Mucosa of stomach (tissue), 1 donor: ENCODE results near the gene UCHL5.

Source experiments
- H3K27me3 ChIP-seq: one replicate; pipeline ENCODE4 v1.7.0; 2013; ENCODE audit warnings: mild to moderate bottlenecking, low read length; ENCODE audit not compliant: control insufficient read depth, insufficient read depth
- H3K36me3 ChIP-seq: one replicate; pipeline ENCODE4 v1.7.0; 2013; ENCODE audit warnings: low read length; ENCODE audit not compliant: control insufficient read depth, insufficient read depth
- H3K4me1 ChIP-seq: one replicate; pipeline ENCODE4 v1.7.0; 2013; ENCODE audit warnings: mild to moderate bottlenecking, low read length; ENCODE audit not compliant: control insufficient read depth, insufficient read depth
- H3K4me3 ChIP-seq: one replicate; pipeline ENCODE4 v1.7.0; 2013; ENCODE audit warnings: low read length
- H3K9ac ChIP-seq: one replicate; pipeline ENCODE4 v1.7.0; 2013; ENCODE audit warnings: mild to moderate bottlenecking, low read length, moderate library complexity
- H3K9me3 ChIP-seq: one replicate; pipeline ENCODE4 v1.7.0; 2013; ENCODE audit warnings: mild to moderate bottlenecking, low read length, moderate library complexity; ENCODE audit not compliant: control insufficient read depth
- donor health status: Pancreatic carcinoma.

The UCHL5 gene

DNA sequence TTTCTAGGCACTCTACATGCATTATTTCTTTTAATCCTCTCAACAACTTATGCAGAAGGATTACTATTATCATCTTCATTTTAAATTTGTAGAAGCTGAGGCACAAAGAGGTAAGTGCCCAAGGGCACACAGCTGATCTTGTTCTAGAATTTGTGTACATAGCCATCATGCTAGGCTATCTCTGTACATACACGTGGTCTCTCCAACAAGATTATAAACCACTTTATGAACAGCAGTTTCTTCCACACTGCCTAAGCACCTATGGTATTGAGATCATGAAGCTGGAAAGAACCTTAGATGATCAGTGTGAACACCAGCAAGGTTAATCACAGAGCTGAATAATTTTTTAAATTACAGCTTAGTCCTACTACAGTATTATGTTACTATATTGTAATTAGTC is 28.9 kb downstream of the UCHL5 start:
- no peaks in the 10 kb centered on the region for H3K9me3 ChIP-seq
- H3K4me1 ChIP-seq: no peaks in the 10 kb centered on the region
- no peaks in the 10 kb centered on the region for H3K27me3 ChIP-seq
- H3K36me3 ChIP-seq: no peaks in the 10 kb centered on the region
- no peak overlapping the region for H3K4me3 ChIP-seq
- no peak overlapping the region for H3K9ac ChIP-seq

DNA sequence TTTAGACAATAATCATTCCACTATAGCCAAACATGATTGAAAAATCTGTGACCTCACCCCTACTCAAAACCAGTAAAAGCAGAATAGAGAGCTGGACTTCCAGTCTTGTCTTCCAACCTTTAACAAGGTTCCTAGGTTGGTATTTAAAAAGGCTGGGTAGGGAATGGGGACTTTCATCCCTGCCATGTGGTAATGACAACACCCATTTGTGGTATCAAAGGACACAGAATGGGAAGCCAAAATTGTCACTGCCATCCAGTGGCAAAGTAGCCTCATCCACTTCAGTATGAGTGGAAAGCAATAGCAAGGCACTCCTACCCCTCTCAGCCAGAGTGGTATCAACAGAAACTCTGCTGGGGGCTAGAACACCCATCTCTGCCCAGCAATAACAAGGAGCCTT is 33.9 kb downstream of the UCHL5 start:
- no peak overlapping the region for H3K4me3 ChIP-seq
- no peaks in the 10 kb centered on the region for H3K4me1 ChIP-seq
- H3K9ac ChIP-seq: no peak overlapping the region
- H3K9me3 ChIP-seq: no peaks in the 10 kb centered on the region
- H3K36me3 ChIP-seq: no peaks in the 10 kb centered on the region
- H3K27me3 ChIP-seq: no peaks in the 10 kb centered on the region

DNA sequence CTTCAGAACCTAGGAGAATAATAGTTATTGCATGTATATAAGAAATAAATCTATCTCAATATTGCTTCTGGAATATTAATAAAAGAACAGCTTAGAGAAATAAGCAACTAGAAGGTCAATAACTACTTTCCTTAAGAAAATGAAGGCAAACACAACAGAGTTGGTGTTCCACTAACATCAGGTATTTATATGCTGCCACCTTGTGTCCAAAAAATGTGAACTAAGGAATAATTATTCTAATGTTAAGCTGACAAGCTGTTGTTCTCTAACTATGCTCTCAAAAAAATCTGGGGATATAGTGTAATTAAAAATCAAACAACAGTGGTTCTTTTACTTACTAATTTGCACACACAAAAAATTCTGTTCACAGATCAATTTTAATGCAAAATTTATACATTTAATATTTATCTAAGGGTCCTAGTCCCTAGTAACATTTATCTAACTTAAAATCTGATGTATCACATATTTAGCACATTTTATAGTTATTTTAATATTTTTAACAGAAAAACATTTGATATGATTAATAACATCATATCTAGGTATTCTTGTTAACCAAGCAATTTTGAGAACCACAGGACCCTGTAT is 39.6 kb downstream of the UCHL5 start:
- Histone ChIP-seq H3K9ac (no peak overlapping the region), H3K4me3 (no peak overlapping the region), H3K36me3 (no peaks in the 10 kb centered on the region), H3K9me3 (no peaks in the 10 kb centered on the region), H3K4me1 (no peaks in the 10 kb centered on the region), H3K27me3 (no peaks in the 10 kb centered on the region)

DNA sequence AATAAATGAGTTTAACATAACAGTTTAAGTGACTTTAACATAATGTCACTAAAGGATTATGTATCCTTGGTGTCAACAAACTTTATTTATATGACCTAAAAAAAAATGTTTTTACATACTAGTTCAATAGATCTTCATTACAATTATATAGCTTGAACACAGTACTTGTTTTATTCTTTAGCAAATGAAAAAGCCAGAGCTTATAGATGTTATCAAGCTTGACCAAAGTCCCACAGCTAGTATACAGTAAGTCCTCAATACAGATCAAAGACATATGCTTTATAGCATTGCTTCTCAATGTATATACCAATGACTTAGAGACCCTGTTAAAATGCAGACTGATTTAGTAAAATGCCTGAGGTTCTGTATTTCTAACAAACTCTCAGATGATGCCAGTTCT is 42.4 kb downstream of the UCHL5 start:
- Histone ChIP-seq H3K9me3 (no peaks in the 10 kb centered on the region), H3K4me1 (no peaks in the 10 kb centered on the region), H3K27me3 (no peaks in the 10 kb centered on the region), H3K9ac (no peak overlapping the region), H3K36me3 (no peaks in the 10 kb centered on the region), H3K4me3 (no peak overlapping the region)

DNA sequence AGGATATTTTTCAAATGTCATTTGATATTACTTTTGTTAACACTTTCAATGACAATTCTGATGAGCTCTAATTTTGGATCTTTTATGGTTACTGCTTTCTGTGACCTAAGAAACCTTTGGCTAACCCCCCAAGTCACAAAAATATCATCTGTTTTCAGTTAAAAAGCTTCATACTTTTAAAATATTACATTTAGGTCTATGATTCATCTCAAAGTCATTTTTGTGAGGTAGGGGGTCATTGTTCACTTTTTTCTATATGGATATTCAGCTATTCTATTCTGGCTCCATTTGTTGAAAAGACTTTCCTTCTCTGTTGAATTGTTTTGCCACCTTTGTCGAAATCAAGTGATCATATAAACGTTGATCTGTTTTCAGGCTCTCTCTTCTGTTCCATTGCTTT is 44.8 kb downstream of the UCHL5 start:
- no peaks in the 10 kb centered on the region for H3K9me3 ChIP-seq
- H3K27me3 ChIP-seq: no peaks in the 10 kb centered on the region
- H3K4me1 ChIP-seq: peaks cover 1% of the 10 kb centered on the region
- no peak overlapping the region for H3K4me3 ChIP-seq
- no peaks in the 10 kb centered on the region for H3K36me3 ChIP-seq
- no peak overlapping the region for H3K9ac ChIP-seq

DNA sequence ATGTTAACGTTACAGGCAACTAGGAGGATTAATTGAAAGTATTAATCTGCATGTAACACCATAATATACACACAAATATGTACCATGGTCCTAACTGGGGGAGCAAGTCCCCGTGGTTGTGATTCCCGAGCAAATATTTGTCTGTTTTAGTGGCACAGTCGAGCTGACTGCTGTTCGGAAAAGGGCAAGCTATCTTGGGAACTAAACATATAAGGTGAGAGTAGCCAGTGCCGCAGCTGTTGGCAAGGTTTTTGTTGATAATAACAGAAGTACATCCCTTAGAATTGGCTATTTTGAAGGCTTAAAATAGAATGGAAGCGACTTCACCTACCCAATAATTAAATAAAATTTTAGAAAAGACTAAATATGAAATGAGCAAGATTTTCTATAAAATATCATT is 45.5 kb downstream of the UCHL5 start:
- Histone ChIP-seq H3K4me1 (peaks cover 8% of the 10 kb centered on the region), H3K27me3 (no peaks in the 10 kb centered on the region), H3K4me3 (no peak overlapping the region), H3K9me3 (no peaks in the 10 kb centered on the region), H3K9ac (no peak overlapping the region), H3K36me3 (no peaks in the 10 kb centered on the region)

DNA sequence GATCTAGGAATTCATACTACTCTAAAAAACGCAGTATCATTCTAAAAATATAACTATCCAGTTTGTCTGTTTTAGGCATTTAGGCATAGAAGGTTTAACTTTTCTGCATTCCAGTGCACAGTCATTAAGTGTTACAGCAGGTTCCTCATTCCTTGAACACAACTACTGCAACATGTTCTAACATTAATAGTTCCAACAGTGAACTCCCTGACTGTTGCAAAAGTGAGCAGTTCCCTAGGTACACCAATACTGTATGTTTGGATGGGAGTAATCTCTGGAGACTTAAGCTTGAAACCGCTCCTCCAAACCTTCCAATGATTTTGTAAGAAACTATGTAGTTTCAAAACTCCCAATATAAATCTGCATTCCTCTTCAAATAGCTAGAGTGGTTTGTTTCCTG is 46.2 kb downstream of the UCHL5 start:
- H3K36me3 ChIP-seq: no peaks in the 10 kb centered on the region
- H3K9me3 ChIP-seq: no peaks in the 10 kb centered on the region
- no peak overlapping the region for H3K9ac ChIP-seq
- H3K27me3 ChIP-seq: no peaks in the 10 kb centered on the region
- peaks cover 8% of the 10 kb centered on the region for H3K4me1 ChIP-seq
- no peak overlapping the region for H3K4me3 ChIP-seq

DNA sequence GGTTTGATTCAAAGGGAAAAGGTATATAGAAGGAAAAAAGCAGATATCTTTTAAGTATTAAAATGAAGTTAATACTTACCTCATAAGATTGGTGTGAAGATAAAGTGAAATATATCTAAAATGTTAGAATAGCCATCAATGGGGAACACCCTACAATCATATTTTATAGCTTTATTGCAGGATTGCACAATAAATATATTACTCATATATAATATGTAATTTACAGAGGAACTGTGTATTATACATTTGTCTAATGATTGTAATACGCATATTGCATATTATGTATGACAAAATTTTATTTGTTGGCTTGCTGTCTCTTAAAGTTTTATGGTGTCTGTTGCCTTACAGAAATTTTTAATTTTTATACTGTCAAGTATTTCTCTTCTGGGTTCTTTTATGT is 47.8 kb downstream of the UCHL5 start:
- no peak overlapping the region for H3K9ac ChIP-seq
- no peaks in the 10 kb centered on the region for H3K36me3 ChIP-seq
- H3K4me3 ChIP-seq: no peak overlapping the region
- peaks cover 8% of the 10 kb centered on the region for H3K4me1 ChIP-seq
- no peaks in the 10 kb centered on the region for H3K27me3 ChIP-seq
- no peaks in the 10 kb centered on the region for H3K9me3 ChIP-seq

DNA sequence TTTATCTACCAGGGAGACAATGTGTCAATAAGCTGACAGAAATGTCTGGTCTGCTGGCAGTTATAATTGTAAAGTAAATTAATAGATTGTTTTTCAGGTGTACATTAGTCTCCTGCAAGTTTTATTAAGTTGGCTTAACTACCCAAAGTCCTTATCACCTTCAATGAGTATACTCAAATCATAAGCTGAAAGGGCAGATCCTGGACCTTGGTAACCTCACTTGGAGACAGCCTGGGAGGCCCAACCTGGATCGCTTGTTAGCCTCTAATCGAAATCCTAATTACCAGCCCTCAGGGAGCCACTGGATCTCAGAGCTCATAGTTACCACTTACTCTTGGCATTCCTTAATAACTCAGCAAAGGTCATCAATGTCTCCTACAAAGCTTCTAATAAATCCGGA is 49.7 kb downstream of the UCHL5 start:
- Histone ChIP-seq H3K27me3 (no peaks in the 10 kb centered on the region), H3K4me3 (no peak overlapping the region), H3K9me3 (no peaks in the 10 kb centered on the region), H3K4me1 (peaks cover 8% of the 10 kb centered on the region), H3K36me3 (no peaks in the 10 kb centered on the region), H3K9ac (no peak overlapping the region)

DNA sequence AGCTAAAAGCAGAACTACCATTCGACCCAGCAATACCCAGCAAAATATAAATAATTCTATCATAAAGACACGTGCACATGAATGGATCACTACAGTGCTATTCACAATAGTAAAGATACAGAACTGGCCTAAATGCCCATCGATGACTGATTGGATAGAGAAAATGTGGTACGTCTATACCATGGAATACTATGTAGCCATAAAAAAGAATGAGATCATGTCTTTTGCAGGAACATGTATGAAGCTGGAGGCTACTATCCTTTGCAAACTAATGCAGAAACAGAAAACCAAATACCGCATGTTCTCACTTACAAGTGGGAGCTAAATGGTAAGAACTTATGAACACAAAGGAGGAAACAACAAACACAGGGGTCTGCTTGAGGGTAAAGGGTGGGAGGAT is 53.4 kb downstream of the UCHL5 start:
- no peak overlapping the region for H3K9ac ChIP-seq
- H3K4me3 ChIP-seq: no peak overlapping the region
- H3K4me1 ChIP-seq: peaks cover 8% of the 10 kb centered on the region
- no peaks in the 10 kb centered on the region for H3K9me3 ChIP-seq
- no peaks in the 10 kb centered on the region for H3K36me3 ChIP-seq
- H3K27me3 ChIP-seq: no peaks in the 10 kb centered on the region

DNA sequence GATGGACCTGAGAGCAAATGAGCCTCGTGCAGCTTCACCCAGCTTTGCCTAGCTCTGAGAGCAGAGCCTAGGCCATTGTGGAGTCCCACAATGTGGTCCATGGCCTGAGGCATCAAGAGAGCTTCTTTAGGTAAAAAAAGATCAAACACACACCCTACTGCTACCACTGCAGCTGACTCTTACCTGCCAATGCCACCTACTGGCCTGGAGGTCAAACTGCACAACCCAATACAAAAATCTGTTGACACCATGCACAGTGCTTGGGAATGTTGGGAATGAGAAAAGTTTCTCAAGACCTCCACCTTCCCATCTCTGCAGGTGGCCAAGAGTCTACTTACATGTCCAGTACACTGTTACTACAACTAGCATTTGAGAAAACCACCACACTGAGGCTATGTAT is 60.6 kb downstream of the UCHL5 start:
- H3K27me3 ChIP-seq: no peaks in the 10 kb centered on the region
- no peaks in the 10 kb centered on the region for H3K36me3 ChIP-seq
- H3K4me3 ChIP-seq: no peak overlapping the region
- H3K4me1 ChIP-seq: no peaks in the 10 kb centered on the region
- H3K9me3 ChIP-seq: no peaks in the 10 kb centered on the region
- no peak overlapping the region for H3K9ac ChIP-seq

DNA sequence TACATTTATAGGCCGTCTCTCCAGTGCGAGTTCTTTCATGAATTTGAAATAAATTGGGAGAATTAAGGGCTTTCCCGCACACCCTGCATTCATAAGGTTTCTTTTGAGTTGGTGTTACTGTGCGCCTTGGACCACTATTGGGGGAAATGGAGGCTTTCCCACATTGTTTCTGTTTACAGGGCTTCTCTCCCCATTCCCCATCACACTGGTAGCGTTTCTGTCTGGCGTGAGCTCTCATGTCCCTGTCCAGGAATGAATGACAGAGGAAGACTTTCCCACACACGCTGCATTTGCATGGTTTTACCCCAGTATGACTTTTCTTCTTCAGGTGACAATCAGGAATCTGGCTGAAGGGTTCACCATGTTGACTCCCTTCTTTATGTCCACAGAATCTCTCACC is 65.0 kb downstream of the UCHL5 start:
- H3K36me3 ChIP-seq: no peaks in the 10 kb centered on the region
- no peak overlapping the region for H3K9ac ChIP-seq

DNA sequence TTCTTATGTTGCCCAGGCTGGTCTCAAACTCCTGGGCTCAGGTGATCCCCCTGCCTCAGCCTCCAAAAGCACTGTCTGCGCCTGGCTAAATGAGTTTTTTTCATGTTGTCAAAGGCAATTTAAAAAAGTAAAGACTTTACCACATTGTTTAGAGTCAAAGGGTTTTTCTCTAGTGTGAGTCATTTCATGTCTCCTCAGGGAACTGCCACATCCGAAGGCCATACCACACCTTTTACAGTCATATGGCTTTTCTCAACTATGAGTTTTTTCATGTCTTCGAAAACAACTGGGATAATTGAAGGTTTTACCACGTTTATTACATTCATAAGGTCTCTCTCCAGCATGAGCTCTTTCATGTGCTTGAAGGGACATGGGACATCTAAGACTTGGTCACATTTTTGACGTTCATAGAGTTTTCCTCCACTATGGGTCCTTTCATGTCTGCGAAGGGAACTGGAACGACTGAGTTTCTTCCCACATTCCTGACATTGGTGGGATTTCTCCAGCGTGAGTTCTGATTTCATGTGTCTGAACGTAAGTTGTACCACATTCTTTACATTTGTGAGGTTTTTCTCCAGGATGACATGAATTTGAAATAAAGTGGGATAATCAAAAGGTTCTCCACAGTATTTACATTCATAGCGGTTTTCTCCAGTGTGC is 65.6 kb downstream of the UCHL5 start:
- H3K4me3 ChIP-seq: no peak overlapping the region

More for the DNA sequence above, 65.0 kb downstream of the UCHL5 start:
- Histone ChIP-seq H3K4me3 (no peak overlapping the region), H3K4me1 (no peaks in the 10 kb centered on the region), H3K27me3 (no peaks in the 10 kb centered on the region), H3K9me3 (no peaks in the 10 kb centered on the region)

More for the DNA sequence above, 65.6 kb downstream of the UCHL5 start:
- Histone ChIP-seq H3K4me1 (no peaks in the 10 kb centered on the region), H3K36me3 (no peaks in the 10 kb centered on the region), H3K9me3 (no peaks in the 10 kb centered on the region), H3K9ac (no peak overlapping the region), H3K27me3 (no peaks in the 10 kb centered on the region)
